Fibroblast of gingiva (primary cell): ENCODE measurements around the gene CCDC33.

Experiments used
- DNase-seq: peaks from one replicate; pipeline ENCODE4 v3.0.0-alpha.2; 2011; ENCODE audit warnings: low read depth

Gene CCDC33

DNA sequence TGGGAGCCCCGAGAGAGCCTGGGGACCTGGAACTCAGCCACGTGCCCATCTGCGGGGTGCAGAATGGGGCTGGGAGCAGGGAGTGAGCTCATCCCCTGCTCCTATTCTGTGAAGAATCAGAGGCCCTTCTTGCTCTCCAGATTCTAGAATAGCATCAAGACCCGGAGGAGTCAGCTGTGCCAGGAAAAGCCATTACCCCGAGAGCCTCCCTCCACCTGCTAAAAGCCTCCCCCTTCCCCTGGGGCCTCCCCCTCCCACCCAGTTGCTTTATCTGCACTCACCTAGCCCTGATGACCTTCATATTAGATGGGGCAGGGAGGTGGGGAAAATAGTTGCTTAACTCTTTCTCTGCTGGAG, 23.1 kb downstream of the CCDC33 start:
- DNase-seq: no peak

- DNase-seq: no peak
These were observed 23.9 kb downstream of the CCDC33 start for GRCh38 chr15:74259821-74260607.

DNA sequence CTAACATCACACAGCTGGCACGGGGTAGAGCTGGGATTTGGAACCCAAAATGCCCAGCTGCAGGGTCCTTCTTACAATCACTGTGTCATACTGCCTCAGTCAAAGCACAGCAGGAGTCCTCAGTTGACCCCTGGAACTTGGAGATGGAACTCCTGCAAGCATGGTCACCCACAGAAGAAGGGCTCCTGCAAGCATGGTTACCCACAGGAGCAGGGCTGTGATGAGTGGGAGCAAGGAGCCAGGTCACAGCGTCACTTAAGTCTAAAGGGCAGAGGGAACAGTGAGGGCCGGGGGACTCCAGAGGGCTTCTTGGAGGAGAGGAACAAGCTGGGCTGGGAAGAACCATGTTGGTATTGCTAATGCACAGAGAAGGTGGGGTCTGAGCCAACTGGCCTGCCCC, 24.9 kb downstream of the CCDC33 start:
- no peak for DNase-seq

- DNase-seq: no peak
These were observed 25.6 kb downstream of the CCDC33 start for GRCh38 chr15:74261685-74262084.

DNA sequence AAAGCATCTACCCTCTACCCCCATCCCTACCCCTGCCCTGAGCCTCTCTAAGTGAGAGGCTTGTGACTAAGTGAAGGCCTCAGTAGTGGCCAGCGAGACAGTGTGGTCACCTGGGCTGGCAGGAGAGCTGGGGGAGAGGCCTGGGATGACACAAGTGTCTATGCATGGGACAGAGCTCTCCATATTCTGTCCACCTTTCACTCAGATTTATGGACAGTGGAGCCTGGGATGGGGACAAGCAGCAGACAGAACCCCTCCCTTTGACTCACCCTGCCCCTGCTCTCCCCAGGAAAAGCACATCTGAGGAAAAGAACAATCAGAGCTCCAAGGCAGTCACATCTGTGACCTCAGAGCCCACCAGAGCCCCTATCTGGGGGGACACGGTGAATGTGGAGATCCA, 26.0 kb downstream of the CCDC33 start:
- DNase-seq: no peak

DNA sequence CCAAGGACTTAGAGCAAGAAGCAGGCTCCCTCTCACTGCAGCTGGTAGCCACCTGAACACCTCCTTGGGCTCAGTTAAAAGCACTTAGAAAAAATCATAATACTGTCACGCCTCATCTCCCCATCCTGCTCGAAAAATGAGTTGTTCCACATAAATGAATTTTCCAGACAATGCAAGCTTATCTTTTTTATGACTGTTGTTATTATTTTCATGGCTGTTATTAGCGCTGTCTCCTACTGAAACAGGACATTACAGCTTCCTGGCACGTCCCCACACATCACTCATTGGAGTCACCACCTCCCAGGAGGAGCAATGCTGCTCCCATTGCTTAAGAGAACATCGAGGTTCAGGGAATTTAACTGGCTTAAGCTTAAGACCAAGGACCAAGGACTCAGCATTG, 26.5 kb downstream of the CCDC33 start:
- no peak for DNase-seq

DNA sequence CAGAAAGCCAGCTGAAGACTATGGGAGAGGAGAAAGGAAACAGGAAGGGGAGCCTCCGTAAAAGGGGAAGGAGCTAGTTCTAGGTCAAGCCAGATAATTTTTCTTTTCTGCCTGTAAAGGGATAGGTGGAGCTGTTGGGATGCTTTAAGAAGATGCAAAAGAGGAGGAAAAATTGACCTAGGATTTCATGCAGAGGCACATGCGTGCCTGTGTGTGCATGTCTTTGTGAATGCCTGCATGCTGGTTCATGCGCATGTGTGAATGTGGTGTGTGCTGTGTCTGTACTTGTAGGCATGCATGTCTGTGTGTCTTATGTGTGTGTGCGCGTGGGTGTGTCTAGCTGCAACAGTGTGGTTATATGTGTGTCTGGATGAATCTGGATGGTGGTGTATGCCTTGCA, 27.3 kb downstream of the CCDC33 start:
- no peak for DNase-seq

- no peak for DNase-seq
These were observed 28.0 kb downstream of the CCDC33 start for GRCh38 chr15:74264081-74264501.

DNA sequence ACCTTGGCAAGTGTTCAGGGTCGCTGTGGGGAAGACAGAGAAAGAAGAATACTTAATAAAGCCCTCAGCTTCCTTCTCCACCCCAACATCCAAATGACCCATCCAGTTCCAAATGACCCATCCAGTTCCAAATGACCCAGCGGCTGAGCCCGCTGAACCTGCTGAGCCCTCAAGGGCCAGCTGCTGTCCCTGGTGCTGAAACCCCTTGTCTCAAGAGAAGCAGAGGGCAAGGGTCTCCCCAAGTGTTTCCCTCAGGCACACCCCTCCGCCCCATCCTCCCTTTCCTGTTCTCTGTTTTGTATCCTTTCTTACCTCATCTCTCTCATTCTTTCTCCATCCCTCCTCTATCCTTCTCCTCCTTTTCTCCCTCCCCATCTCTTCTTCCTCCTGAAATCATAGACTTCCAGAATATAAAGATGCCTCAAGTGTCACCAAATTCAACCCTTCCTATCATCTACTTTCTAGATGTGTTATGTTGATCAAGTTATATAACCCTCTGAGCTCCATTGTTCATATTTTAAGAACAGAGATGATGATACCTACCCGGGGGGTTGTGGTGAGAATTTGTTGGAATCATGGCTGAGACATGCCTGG, 29.0 kb downstream of the CCDC33 start:
- no peak for DNase-seq

DNA sequence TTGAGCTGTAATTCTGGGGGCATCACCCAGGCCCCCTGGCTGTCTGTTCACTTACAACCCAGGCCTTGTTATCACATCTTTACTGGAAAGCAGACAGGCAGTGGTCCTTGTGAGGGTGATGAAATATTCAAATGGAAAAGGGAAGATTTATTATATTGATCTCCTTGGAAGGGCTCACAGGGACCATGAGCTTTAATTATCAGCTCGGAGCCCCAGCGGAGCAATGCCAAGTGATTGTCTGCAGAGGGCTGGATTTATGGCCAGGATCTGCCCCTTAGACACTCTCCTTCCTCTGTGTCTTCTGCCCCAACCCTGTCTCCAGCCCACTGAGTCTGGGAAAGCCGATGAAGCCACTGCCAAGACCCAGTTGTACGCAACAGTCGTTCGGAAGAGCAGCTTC, 31.9 kb downstream of the CCDC33 start:
- DNase-seq: no peak

DNA sequence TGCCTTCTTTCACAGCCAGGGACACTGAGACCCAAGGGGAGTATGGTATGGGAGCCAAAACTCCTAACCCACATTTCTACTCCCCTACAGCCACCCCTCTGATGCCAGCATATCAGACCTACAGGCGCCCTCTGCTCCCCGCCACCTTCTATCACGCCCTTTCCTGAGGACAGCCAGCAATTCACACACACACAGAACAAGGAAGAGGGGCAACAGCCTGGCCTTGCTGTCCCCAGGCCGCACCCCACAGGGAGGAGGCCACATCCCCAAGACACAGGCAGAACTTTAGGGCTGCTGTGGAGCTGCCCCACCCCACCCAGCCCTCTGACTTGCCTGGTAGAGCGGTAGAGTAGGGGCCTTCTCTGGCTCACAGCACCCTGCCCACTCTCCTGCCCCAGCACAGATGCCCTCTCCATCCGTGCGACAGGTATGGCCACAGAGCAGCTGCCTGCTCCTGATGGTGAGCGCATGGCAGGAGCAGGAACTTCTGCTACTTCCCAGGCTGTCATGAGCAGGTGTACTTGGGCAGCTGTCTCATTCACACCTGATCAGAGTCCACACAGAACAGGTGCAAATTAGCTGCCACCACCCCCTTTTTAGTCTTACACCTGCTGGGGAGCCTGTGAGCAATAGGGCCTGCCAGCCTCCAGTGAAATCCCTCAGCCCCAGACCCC, 33.4 kb downstream of the CCDC33 start:
- DNase-seq: no peak

GRCh38 chr15:74270155-74270554, 34.0 kb downstream of the CCDC33 start:
- DNase-seq: no peak

DNA sequence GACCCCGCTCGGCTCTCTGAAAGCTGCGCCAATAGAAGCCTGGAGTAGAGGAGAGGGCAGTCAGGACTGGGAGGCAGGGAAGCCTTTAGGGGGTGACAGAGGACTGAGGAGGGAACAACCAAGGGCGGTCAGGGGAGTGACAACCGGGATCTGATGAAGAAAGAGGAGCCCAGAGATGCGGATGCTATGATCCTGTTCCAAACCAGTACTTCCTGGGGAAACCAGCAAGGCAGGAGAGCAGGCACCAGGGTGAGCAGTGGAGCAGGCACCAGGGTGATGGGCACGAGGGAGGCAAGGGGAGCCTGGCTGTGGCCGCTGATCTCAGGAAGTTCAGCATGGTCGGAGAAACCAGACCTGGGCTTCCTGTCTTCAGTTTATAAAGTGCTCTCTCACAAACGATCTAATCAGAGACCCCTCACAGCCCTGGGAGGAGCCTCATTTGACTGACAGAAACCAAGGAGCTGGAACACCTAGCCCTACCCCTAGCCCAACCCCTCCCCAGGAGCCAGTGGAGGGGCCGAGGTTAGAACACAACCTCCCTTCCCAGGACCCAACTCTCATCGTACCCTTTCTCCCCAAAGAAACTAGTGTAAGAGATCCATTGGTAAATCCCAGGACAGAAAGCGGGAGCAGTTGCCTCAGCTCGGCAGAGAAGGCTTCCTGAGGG, 34.9 kb downstream of the CCDC33 start:
- no peak for DNase-seq

- DNase-seq: no peak
These were observed 36.7 kb downstream of the CCDC33 start for GRCh38 chr15:74272812-74273211.

DNA sequence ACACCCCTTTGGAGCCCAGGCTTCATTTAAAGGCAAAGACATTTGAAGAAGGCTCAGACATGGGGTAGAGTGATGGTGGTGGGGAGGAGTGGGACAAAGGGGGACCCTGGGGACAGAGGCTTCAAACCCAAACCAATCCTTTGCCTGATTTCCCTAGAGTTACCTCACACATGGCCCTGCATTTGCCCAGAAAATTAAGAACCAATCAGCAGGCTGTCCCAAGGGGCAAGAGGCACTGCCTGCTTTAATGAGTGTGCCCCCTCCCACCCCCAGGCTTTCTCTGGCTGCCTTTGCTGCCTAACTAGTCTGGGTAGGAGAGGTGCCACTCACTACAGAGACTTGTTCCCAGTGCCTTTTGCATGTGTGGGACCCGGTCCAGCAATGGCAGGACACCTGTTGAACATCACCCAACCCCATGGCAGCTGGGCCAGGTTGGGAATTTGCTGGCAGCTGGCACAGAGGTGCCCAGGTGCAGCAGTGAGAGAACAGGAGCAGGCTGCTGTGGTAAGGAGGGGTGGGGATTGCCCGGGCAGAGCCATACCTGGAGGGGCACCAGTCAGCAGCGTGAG, 38.4 kb downstream of the CCDC33 start:
- no peak for DNase-seq

DNA sequence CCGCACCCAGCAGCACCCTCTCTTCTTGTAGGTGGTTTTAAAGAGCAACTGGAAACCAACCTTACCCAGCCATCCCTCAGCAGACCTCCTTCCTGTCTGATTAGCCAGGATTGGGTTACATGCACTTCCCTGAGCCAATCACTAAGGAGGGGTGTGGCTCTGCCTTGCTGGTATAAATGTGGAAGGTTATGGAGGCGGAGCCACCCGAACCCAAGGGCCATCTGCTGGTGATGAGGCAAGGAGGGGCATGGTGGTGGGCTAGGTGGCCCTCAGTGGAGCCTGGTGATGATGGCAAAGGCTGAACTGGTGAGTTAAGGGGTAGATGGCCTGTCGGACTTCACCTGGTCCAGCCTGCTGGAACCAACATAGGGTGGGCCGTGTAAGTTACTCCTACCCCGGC, 39.8 kb downstream of the CCDC33 start:
- no peak for DNase-seq

DNA sequence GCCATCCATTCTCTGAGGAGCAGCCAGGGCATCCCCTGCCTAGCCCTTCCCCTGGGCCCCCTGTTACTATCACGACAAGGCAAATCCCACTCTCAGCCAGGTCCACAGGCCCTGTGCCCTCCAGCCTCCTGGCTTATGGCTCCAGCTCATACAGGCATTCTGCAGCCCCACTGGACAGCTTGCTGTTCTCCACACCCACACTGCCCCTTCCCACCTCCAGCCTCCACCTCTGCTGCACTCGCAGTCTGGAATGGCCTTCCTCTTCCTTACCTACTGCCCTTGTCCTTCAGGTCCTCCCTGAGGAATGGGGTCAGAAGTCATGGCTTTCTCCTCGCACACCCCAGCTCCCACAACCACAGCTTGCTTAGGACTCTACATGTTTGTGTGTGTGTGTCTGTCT, 40.4 kb downstream of the CCDC33 start:
- DNase-seq: no peak

- DNase-seq: no peak
These were observed 41.2 kb downstream of the CCDC33 start for GRCh38 chr15:74277242-74277810.

GRCh38 chr15:74278207-74278606, 42.1 kb downstream of the CCDC33 start:
- no peak for DNase-seq

DNA sequence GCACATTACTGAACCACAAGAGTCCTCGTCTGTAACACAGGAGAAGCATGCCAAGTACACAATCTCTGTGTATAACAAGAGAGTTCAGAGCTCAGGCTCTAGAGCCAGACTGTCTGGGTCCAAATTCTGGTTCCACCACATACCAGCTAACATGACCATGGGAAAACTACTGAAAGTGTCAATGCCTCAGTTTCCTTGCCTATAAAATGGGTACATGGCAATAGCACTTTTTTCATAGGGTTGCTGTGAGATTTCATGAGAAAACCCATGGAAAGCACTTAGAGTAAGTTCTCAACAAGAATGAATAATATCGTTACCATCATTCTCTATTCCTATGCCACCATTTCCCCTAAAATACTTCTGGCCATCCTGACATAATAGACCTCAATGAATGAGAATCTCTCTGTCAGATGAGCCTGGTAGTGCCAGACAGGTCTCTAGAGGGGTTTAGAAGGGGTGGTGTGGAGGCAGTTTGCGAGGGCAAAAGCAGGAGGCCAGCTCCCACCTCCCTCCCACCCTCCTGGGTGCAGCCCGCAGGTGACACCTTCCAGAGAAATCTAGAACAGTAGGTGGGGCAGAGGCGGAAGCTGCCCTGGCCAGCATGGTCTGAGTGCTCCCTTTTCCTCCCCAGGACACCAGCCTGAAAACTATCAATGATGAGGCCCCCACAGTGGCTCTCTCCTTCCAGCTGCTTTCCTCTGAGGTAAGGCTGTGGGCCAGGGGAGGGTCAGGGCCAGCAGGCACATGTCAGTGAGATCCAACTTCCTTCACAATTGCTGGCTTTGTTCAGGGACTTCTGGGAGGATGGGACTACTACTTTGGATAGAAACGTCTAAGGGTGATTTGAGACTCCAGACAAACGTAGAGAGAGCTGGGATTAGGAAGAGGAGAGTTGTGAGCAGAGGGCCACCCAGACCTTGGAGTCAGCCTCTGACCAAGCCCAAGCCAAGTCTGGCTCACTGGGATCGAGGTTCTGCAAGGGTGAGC, 45.3 kb downstream of the CCDC33 start:
- DNase-seq: no peak

DNA sequence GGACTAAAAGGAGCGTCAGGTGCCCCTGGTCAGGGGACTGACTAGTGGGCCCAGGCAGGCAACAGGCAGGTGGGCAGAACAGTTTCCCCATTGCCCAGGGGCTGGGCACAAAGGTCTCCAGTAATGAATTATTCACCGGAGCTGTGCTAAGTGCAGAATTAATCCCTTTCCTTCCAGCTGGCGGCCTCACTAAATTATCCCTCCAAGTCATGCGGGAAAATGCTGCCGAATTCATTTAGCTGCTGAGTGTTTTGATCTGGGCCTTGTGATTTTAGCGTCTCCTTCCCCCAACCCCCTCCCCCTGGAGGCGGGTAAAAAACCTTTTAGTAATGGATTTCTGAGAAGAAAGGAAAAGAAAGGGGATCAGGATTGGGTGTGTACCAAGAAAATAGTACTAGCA, 47.2 kb downstream of the CCDC33 start:
- no peak for DNase-seq
